HEK293 (cell line): ENCODE data around the gene RANBP10.
A peak's percentile ranks its signal among the peaks of the same experiment; 100 is the strongest.

ENCODE experiments used
- KLF16 ChIP-seq: fragments of 450-650 bp; formaldehyde crosslinking; IDR thresholded peaks from 2 replicates; pipeline ENCODE4 v1.5.1; 2017; ENCODE audit warnings: missing biosample characterization, missing genetic modification characterization
- KLF9 ChIP-seq: fragments of 450-650 bp; formaldehyde crosslinking; IDR thresholded peaks from 2 replicates; pipeline ENCODE4 v1.5.1; 2016; ENCODE audit warnings: missing biosample characterization, missing genetic modification characterization, low read depth
- MZF1 ChIP-seq: fragments of 450-650 bp; formaldehyde crosslinking; IDR thresholded peaks from 2 replicates; pipeline ENCODE4 v1.5.1; 2017; ENCODE audit warnings: missing biosample characterization, missing genetic modification characterization, borderline replicate concordance
- OSR2 ChIP-seq: fragments of 450-650 bp; formaldehyde crosslinking; IDR thresholded peaks from 2 replicates; pipeline ENCODE4 v1.5.1; 2016; ENCODE audit warnings: missing biosample characterization, missing genetic modification characterization
- PRDM1 ChIP-seq: fragments of 450-650 bp; formaldehyde crosslinking; IDR thresholded peaks from 2 replicates; pipeline ENCODE4; 2016; ENCODE audit warnings: missing biosample characterization, missing genetic modification characterization
- SCRT2 ChIP-seq: fragments of 450-650 bp; formaldehyde crosslinking; IDR thresholded peaks from 2 replicates; pipeline ENCODE4 v1.5.1; 2016; ENCODE audit warnings: missing biosample characterization, missing genetic modification characterization
- YY2 ChIP-seq: fragments of 450-650 bp; formaldehyde crosslinking; IDR thresholded peaks from 2 replicates; pipeline ENCODE4 v1.5.1; 2016; ENCODE audit warnings: missing biosample characterization, missing genetic modification characterization
- ZBTB17 ChIP-seq: fragments of 450-650 bp; formaldehyde crosslinking; IDR thresholded peaks from 2 replicates; pipeline ENCODE4 v1.5.1; 2016; ENCODE audit warnings: missing biosample characterization, missing genetic modification characterization
- ZNF146 ChIP-seq: fragments of 450-650 bp; formaldehyde crosslinking; IDR thresholded peaks from 2 replicates; pipeline ENCODE4 v1.5.1; 2016; ENCODE audit warnings: missing biosample characterization, missing genetic modification characterization
- ZNF2 ChIP-seq: fragments of 450-650 bp; formaldehyde crosslinking; IDR thresholded peaks from 2 replicates; pipeline ENCODE4 v1.5.1; 2016; ENCODE audit warnings: missing biosample characterization, missing genetic modification characterization
- ZNF341 ChIP-seq: fragments of 450-650 bp; formaldehyde crosslinking; IDR thresholded peaks from 2 replicates; pipeline ENCODE4; 2016; ENCODE audit warnings: low read depth, missing biosample characterization, missing genetic modification characterization
- ZNF354C ChIP-seq: fragments of 450-650 bp; formaldehyde crosslinking; IDR thresholded peaks from 2 replicates; pipeline ENCODE4 v1.5.1; 2016; ENCODE audit warnings: missing biosample characterization, missing genetic modification characterization, low read depth, borderline replicate concordance
- ZNF366 ChIP-seq: fragments of 450-650 bp; formaldehyde crosslinking; conservative IDR thresholded peaks from 2 replicates; pipeline ENCODE4 v1.5.1; 2016; ENCODE audit warnings: missing biosample characterization, missing genetic modification characterization
- ZNF48 ChIP-seq: fragments of 450-650 bp; formaldehyde crosslinking; IDR thresholded peaks from 2 replicates; pipeline ENCODE4 v1.5.1; 2016; ENCODE audit warnings: missing biosample characterization, missing genetic modification characterization
- ZNF529 ChIP-seq: fragments of 450-650 bp; formaldehyde crosslinking; IDR thresholded peaks from 2 replicates; pipeline ENCODE4 v1.5.1; 2017; ENCODE audit warnings: missing genetic modification characterization, missing biosample characterization; ENCODE audit not compliant: insufficient replicate concordance
- ZNF555 ChIP-seq: fragments of 450-650 bp; formaldehyde crosslinking; conservative IDR thresholded peaks from 2 replicates; pipeline ENCODE4 v1.5.1; 2017; ENCODE audit warnings: missing biosample characterization, mild to moderate bottlenecking, missing genetic modification characterization, inconsistent platforms
- ZNF558 ChIP-seq: fragments of 450-650 bp; formaldehyde crosslinking; IDR thresholded peaks from 2 replicates; pipeline ENCODE4 v1.5.1; 2016; ENCODE audit warnings: missing biosample characterization, missing genetic modification characterization
- ZNF776 ChIP-seq: fragments of 450-650 bp; formaldehyde crosslinking; IDR thresholded peaks from 2 replicates; pipeline ENCODE4 v1.5.0; 2017; ENCODE audit warnings: missing biosample characterization, missing genetic modification characterization, borderline replicate concordance
- ZNF792 ChIP-seq: fragments of 450-650 bp; formaldehyde crosslinking; IDR thresholded peaks from 2 replicates; pipeline ENCODE4 v1.5.1; 2016; ENCODE audit warnings: missing biosample characterization, missing genetic modification characterization
- TF ChIP-seq, protein P1 (sequence below): fragments of 450-650 bp; formaldehyde crosslinking; conservative IDR thresholded peaks from 2 replicates; pipeline ENCODE4 v1.5.1; 2016; ENCODE audit warnings: low read depth, missing biosample characterization, missing genetic modification characterization
- TF ChIP-seq, protein P2 (sequence below): fragments of 450-650 bp; formaldehyde crosslinking; IDR thresholded peaks from 2 replicates; pipeline ENCODE4 v1.5.1; 2016; ENCODE audit warnings: missing biosample characterization, missing genetic modification characterization
- TF ChIP-seq, protein P3 (sequence below): IDR thresholded peaks from 2 replicates; pipeline ENCODE4 v1.6.1; 2011; ENCODE audit warnings: mild to moderate bottlenecking, low read depth, low read length, borderline replicate concordance
- TF ChIP-seq, protein P4 (sequence below): fragments of 450-650 bp; formaldehyde crosslinking; IDR thresholded peaks from 2 replicates; pipeline ENCODE4 v1.5.1; 2016; ENCODE audit warnings: missing biosample characterization, missing genetic modification characterization, borderline replicate concordance

RANBP10 gene

GRCh38 chr16:67842509-67843342 is 36.4 kb upstream of the RANBP10 start (continued):
- TF ChIP-seq, protein P1, sequence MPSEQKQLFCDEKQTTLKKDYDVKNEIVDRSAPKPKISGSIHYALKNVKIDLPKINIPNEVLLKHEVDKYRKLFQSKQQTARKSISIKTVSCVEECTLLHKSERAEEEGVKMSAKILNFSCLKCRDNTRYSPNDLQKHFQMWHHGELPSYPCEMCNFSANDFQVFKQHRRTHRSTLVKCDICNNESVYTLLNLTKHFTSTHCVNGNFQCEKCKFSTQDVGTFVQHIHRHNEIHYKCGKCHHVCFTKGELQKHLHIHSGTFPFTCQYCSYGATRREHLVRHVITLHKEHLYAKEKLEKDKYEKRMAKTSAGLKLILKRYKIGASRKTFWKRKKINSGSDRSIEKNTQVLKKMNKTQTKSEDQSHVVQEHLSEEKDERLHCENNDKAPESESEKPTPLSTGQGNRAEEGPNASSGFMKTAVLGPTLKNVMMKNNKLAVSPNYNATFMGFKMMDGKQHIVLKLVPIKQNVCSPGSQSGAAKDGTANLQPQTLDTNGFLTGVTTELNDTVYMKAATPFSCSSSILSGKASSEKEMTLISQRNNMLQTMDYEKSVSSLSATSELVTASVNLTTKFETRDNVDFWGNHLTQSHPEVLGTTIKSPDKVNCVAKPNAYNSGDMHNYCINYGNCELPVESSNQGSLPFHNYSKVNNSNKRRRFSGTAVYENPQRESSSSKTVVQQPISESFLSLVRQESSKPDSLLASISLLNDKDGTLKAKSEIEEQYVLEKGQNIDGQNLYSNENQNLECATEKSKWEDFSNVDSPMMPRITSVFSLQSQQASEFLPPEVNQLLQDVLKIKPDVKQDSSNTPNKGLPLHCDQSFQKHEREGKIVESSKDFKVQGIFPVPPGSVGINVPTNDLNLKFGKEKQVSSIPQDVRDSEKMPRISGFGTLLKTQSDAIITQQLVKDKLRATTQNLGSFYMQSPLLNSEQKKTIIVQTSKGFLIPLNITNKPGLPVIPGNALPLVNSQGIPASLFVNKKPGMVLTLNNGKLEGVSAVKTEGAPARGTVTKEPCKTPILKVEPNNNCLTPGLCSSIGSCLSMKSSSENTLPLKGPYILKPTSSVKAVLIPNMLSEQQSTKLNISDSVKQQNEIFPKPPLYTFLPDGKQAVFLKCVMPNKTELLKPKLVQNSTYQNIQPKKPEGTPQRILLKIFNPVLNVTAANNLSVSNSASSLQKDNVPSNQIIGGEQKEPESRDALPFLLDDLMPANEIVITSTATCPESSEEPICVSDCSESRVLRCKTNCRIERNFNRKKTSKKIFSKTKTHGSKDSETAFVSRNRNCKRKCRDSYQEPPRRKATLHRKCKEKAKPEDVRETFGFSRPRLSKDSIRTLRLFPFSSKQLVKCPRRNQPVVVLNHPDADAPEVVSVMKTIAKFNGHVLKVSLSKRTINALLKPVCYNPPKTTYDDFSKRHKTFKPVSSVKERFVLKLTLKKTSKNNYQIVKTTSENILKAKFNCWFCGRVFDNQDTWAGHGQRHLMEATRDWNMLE (tag by site-specific recombination): no peak
- TF ChIP-seq SCRT2 (tag by site-specific recombination): peak; percentile 96
- no peak for TF ChIP-seq ZNF776
- TF ChIP-seq ZNF529 (tag by site-specific recombination): no peak
- TF ChIP-seq ZNF341: peak; percentile 89
- TF ChIP-seq MZF1 (tag by site-specific recombination): no peak
- peak; percentile 17; the same call in 1 of the 2 replicates for TF ChIP-seq KLF16
- 0 out of 2 replicates have a peak, but pooled peaks have one; percentile 41 for TF ChIP-seq PRDM1
- TF ChIP-seq KLF9 (tag by site-specific recombination): 0 out of 2 replicates have a peak, but pooled peaks have one; percentile 17
- TF ChIP-seq ZNF354C (tag by site-specific recombination): no peak
- TF ChIP-seq ZNF146 (tag by site-specific recombination): no peak
- TF ChIP-seq ZNF792 (tag by site-specific recombination): no peak
- no peak for TF ChIP-seq ZNF48
- no peak for TF ChIP-seq ZNF366 (tag by site-specific recombination)
- TF ChIP-seq OSR2: peak; percentile 82
- TF ChIP-seq YY2 (tag by site-specific recombination): peak; percentile 22; the same call in 1 of the 2 replicates
- TF ChIP-seq ZNF558 (tag by site-specific recombination): no peak
- no peak for TF ChIP-seq ZNF555 (tag by site-specific recombination)
- peak; percentile 38; the same call in 1 of the 2 replicates for TF ChIP-seq ZNF2 (tag by site-specific recombination)
- TF ChIP-seq, protein P2, sequence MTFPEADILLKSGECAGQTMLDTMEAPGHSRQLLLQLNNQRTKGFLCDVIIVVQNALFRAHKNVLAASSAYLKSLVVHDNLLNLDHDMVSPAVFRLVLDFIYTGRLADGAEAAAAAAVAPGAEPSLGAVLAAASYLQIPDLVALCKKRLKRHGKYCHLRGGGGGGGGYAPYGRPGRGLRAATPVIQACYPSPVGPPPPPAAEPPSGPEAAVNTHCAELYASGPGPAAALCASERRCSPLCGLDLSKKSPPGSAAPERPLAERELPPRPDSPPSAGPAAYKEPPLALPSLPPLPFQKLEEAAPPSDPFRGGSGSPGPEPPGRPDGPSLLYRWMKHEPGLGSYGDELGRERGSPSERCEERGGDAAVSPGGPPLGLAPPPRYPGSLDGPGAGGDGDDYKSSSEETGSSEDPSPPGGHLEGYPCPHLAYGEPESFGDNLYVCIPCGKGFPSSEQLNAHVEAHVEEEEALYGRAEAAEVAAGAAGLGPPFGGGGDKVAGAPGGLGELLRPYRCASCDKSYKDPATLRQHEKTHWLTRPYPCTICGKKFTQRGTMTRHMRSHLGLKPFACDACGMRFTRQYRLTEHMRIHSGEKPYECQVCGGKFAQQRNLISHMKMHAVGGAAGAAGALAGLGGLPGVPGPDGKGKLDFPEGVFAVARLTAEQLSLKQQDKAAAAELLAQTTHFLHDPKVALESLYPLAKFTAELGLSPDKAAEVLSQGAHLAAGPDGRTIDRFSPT (tag by site-specific recombination): no peak
- TF ChIP-seq, protein P3, sequence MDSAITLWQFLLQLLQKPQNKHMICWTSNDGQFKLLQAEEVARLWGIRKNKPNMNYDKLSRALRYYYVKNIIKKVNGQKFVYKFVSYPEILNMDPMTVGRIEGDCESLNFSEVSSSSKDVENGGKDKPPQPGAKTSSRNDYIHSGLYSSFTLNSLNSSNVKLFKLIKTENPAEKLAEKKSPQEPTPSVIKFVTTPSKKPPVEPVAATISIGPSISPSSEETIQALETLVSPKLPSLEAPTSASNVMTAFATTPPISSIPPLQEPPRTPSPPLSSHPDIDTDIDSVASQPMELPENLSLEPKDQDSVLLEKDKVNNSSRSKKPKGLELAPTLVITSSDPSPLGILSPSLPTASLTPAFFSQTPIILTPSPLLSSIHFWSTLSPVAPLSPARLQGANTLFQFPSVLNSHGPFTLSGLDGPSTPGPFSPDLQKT: no peak
- peak; percentile 81 for TF ChIP-seq ZBTB17 (tag by site-specific recombination)
- TF ChIP-seq, protein P4, sequence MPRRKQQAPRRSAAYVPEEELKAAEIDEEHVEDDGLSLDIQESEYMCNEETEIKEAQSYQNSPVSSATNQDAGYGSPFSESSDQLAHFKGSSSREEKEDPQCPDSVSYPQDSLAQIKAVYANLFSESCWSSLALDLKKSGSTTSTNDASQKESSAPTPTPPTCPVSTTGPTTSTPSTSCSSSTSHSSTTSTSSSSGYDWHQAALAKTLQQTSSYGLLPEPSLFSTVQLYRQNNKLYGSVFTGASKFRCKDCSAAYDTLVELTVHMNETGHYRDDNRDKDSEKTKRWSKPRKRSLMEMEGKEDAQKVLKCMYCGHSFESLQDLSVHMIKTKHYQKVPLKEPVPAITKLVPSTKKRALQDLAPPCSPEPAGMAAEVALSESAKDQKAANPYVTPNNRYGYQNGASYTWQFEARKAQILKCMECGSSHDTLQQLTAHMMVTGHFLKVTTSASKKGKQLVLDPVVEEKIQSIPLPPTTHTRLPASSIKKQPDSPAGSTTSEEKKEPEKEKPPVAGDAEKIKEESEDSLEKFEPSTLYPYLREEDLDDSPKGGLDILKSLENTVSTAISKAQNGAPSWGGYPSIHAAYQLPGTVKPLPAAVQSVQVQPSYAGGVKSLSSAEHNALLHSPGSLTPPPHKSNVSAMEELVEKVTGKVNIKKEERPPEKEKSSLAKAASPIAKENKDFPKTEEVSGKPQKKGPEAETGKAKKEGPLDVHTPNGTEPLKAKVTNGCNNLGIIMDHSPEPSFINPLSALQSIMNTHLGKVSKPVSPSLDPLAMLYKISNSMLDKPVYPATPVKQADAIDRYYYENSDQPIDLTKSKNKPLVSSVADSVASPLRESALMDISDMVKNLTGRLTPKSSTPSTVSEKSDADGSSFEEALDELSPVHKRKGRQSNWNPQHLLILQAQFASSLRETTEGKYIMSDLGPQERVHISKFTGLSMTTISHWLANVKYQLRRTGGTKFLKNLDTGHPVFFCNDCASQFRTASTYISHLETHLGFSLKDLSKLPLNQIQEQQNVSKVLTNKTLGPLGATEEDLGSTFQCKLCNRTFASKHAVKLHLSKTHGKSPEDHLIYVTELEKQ (tag by site-specific recombination): no peak
